ENCODE measurements around the gene CCNK.

Gene CCNK

GRCh38 chr14:99513946-99514551, 32.8 kb downstream of the CCNK start (continued):
- TF ChIP-seq BACH2 (CRISPR knock-in tag; IDR thresholded peaks at IDR 0.05; ENCODE audit: borderline replicate concordance) (no peak), SNAI2 (CRISPR knock-in tag; IDR thresholded peaks at IDR 0.05) (no peak)
- TF ChIP-seq, protein P1, sequence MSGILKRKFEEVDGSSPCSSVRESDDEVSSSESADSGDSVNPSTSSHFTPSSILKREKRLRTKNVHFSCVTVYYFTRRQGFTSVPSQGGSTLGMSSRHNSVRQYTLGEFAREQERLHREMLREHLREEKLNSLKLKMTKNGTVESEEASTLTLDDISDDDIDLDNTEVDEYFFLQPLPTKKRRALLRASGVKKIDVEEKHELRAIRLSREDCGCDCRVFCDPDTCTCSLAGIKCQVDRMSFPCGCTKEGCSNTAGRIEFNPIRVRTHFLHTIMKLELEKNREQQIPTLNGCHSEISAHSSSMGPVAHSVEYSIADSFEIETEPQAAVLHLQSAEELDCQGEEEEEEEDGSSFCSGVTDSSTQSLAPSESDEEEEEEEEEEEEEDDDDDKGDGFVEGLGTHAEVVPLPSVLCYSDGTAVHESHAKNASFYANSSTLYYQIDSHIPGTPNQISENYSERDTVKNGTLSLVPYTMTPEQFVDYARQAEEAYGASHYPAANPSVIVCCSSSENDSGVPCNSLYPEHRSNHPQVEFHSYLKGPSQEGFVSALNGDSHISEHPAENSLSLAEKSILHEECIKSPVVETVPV (CRISPR knock-in tag; IDR thresholded peaks at IDR 0.05) = no peak

DNA sequence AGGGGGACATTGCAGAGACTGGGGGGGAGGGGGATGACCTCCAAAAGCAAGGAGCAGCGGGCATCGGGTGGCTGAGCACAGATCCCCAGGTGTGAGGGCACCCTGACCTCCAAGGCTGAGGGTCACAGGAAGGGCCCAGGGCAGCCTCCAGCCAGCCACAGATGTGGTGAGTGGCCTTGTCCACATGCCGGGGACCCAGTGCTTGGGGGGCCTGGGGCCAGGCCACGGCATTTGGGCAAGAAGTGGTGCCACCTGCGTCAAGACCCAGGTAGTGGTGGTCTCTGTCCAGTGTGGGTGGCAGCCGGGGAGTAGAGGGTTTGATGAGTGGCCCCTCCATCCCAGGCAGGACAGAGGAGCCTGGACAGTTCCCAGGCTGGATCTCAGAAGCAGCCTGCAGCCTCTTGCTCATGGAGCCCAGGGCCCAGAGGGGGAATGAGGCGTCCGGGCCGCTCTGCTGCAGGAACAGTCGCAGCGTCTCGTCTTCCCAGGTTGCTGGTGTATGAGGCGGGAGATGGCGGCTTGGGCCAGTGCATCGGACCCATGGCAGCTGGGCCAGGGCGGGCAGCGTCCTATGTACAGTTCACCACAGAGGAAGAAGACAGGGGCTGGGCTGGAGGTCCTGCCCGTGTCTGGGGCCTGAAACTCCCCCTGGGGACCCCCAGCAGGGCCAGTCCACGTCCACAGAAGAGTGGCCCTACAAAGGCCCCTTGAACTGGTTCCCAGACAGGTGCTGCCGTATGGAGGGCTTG, 33.5 kb downstream of the CCNK start:
- no peak for ATAC-seq
- TF ChIP-seq PPARA (CRISPR knock-in tag; IDR thresholded peaks at IDR 0.05; ENCODE audit: borderline replicate concordance) (no peak), TOX (CRISPR knock-in tag; IDR thresholded peaks at IDR 0.05; ENCODE audit: borderline replicate concordance) (no peak), ISL1 (CRISPR knock-in tag; IDR thresholded peaks at IDR 0.05) (no peak), ZNF8 (CRISPR knock-in tag; IDR thresholded peaks at IDR 0.05) (no peak)

- TF ChIP-seq, protein P2, sequence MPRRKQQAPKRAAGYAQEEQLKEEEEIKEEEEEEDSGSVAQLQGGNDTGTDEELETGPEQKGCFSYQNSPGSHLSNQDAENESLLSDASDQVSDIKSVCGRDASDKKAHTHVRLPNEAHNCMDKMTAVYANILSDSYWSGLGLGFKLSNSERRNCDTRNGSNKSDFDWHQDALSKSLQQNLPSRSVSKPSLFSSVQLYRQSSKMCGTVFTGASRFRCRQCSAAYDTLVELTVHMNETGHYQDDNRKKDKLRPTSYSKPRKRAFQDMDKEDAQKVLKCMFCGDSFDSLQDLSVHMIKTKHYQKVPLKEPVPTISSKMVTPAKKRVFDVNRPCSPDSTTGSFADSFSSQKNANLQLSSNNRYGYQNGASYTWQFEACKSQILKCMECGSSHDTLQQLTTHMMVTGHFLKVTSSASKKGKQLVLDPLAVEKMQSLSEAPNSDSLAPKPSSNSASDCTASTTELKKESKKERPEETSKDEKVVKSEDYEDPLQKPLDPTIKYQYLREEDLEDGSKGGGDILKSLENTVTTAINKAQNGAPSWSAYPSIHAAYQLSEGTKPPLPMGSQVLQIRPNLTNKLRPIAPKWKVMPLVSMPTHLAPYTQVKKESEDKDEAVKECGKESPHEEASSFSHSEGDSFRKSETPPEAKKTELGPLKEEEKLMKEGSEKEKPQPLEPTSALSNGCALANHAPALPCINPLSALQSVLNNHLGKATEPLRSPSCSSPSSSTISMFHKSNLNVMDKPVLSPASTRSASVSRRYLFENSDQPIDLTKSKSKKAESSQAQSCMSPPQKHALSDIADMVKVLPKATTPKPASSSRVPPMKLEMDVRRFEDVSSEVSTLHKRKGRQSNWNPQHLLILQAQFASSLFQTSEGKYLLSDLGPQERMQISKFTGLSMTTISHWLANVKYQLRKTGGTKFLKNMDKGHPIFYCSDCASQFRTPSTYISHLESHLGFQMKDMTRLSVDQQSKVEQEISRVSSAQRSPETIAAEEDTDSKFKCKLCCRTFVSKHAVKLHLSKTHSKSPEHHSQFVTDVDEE (CRISPR knock-in tag; IDR thresholded peaks at IDR 0.05) = no peak
- TF ChIP-seq ZNF70 (CRISPR knock-in tag; IDR thresholded peaks at IDR 0.05) = no peak
- ATAC-seq = no peak
Observed at GRCh38 chr14:99515301-99516155, 34.3 kb downstream of the CCNK start.

DNA sequence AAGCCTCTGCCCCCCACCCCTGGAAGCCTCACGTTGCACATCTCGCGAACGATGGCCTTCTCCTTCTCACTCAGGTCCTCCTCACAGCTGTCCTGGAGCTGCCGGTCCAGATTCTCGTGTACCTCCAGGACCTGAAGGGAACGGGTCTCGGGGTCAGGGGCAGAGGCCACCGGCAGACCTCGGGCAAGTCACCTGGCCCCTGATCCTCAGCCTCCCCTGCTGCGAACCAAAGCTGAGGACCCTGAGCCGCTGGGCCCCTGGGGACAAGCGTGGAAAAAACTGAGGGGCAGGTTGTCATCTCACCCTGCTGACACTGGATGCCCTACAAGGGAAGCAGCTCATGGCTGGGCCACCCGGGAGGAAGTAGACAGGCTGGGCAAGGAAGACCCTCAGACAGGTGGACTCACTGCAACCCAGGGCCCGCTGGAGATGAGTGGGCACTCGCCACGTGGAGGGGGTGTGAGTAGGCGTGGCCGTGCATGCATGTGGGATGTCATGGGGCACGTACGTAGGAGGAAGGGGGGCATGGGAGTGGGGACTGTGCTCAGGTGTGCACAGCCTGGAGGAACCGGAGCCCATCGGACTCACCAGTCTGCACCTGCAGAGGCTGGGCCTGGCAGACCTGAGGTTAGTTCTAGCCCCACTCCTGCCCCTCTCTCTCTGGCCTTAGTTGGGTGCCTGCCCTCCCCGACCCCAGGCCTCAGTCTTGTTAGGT, 35.1 kb downstream of the CCNK start:
- no peak for ATAC-seq

More for the DNA sequence above, 35.1 kb downstream of the CCNK start:
- TF ChIP-seq ZNF70 (CRISPR knock-in tag; IDR thresholded peaks at IDR 0.05) (no peak), TCF4 (CRISPR knock-in tag; IDR thresholded peaks at IDR 0.05; ENCODE audit: borderline replicate concordance) (no peak), ZC3H10 (CRISPR knock-in tag; IDR thresholded peaks at IDR 0.05) (no peak), PATZ1 (CRISPR knock-in tag; IDR thresholded peaks at IDR 0.05; ENCODE audit: borderline replicate concordance) (no peak)
- TF ChIP-seq, protein P3, sequence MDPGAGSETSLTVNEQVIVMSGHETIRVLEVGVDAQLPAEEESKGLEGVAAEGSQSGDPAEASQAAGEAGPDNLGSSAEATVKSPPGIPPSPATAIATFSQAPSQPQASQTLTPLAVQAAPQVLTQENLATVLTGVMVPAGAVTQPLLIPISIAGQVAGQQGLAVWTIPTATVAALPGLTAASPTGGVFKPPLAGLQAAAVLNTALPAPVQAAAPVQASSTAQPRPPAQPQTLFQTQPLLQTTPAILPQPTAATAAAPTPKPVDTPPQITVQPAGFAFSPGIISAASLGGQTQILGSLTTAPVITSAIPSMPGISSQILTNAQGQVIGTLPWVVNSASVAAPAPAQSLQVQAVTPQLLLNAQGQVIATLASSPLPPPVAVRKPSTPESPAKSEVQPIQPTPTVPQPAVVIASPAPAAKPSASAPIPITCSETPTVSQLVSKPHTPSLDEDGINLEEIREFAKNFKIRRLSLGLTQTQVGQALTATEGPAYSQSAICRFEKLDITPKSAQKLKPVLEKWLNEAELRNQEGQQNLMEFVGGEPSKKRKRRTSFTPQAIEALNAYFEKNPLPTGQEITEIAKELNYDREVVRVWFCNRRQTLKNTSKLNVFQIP (CRISPR knock-in tag; IDR thresholded peaks at IDR 0.05; ENCODE audit: borderline replicate concordance, low read depth) = no peak

Measured in SK-N-SH treated with all-trans-retinoic acid at 6 μM for 48 hours (cell line).